Neural crest cell (in vitro differentiated cells): Measurements from ENCODE around the gene NFIX. TPM values are rescaled to one million over a fixed set of nuclear protein-coding genes. Genes with fewer than 3 reads are reported as not detected.
A peak's percentile ranks its signal among the peaks of the same experiment; 100 is the strongest.

ENCODE experiments used
- DNase-seq: peaks from one replicate; pipeline ENCODE4 v3.0.0; 2021; ENCODE audit warnings: low read depth, mixed read lengths, low spot score
- H3K27ac Mint-ChIP-seq: one replicate; pipeline ENCODE4 v1.8.0; 2021; ENCODE audit warnings: mild to moderate bottlenecking, mixed read lengths; ENCODE audit not compliant: unreplicated experiment
- H3K27me3 Mint-ChIP-seq: 2 replicates; pipeline ENCODE4 v1.8.0; 2021; ENCODE audit warnings: low read depth, mild to moderate bottlenecking, mixed read lengths
- H3K36me3 Mint-ChIP-seq: 2 replicates; pipeline ENCODE4 v1.8.0; 2021; ENCODE audit warnings: low read depth, mild to moderate bottlenecking, mixed read lengths
- H3K4me1 Mint-ChIP-seq: 2 replicates; pipeline ENCODE4 v1.8.0; 2021; ENCODE audit warnings: mixed read lengths
- H3K4me3 Mint-ChIP-seq: one replicate; pipeline ENCODE4 v1.8.0; 2021; ENCODE audit warnings: mild to moderate bottlenecking, mixed read lengths
- H3K9me3 Mint-ChIP-seq: 2 replicates; pipeline ENCODE4 v1.8.0; 2021; ENCODE audit warnings: mixed read lengths
- total RNA-seq: library from RNA; stranded (reverse); gene quantifications from 2 replicates; pipeline ENCODE4 v1.2.1, GENCODE V29; 2021
- TF ChIP-seq, protein P1 (sequence below): fragments of 200-600 bp; sonication (generic); conservative IDR thresholded peaks from 2 replicates; pipeline ENCODE4 v1.5.0; 2021; ENCODE audit warnings: antibody characterized with exemption, mild to moderate bottlenecking

NFIX gene
- total RNA-seq, 1 donor from 2014 or later = 0.68 TPM

DNA sequence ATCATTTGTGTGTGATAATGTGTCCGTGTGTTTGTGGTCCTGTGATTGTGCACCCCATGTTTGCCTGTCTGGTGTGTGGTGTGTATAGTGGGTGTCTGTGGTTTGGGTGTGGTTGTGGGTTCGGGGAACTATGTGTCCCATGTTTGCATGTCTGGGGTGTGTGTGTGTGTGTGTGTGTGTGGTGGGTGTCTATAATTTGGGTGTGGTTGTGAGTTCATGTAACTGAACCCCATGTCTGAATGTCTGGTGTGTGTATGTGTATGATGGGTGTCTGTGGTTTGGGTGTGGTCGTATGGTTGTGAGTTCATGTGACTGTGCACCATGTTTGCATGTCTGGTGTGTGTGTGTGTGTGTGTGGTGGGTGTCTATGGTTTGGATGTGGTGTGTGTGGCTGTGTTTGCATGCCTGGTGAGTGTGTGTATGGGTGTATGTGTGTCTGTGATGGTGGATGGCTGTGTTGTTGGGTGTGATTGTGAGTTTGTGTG, 11.1 kb upstream of the NFIX start:
- no peaks in the 10 kb centered on the region for H3K9me3 Mint-ChIP-seq
- H3K4me1 Mint-ChIP-seq = peaks cover 9% of the 10 kb centered on the region
- no peak overlapping the region for H3K27ac Mint-ChIP-seq
- no peaks in the 10 kb centered on the region for H3K36me3 Mint-ChIP-seq
- TF ChIP-seq, protein P1, sequence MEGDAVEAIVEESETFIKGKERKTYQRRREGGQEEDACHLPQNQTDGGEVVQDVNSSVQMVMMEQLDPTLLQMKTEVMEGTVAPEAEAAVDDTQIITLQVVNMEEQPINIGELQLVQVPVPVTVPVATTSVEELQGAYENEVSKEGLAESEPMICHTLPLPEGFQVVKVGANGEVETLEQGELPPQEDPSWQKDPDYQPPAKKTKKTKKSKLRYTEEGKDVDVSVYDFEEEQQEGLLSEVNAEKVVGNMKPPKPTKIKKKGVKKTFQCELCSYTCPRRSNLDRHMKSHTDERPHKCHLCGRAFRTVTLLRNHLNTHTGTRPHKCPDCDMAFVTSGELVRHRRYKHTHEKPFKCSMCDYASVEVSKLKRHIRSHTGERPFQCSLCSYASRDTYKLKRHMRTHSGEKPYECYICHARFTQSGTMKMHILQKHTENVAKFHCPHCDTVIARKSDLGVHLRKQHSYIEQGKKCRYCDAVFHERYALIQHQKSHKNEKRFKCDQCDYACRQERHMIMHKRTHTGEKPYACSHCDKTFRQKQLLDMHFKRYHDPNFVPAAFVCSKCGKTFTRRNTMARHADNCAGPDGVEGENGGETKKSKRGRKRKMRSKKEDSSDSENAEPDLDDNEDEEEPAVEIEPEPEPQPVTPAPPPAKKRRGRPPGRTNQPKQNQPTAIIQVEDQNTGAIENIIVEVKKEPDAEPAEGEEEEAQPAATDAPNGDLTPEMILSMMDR = no peak
- no peak for DNase-seq
- peaks cover 15% of the 10 kb centered on the region for H3K27me3 Mint-ChIP-seq
- no peak overlapping the region for H3K4me3 Mint-ChIP-seq

DNA sequence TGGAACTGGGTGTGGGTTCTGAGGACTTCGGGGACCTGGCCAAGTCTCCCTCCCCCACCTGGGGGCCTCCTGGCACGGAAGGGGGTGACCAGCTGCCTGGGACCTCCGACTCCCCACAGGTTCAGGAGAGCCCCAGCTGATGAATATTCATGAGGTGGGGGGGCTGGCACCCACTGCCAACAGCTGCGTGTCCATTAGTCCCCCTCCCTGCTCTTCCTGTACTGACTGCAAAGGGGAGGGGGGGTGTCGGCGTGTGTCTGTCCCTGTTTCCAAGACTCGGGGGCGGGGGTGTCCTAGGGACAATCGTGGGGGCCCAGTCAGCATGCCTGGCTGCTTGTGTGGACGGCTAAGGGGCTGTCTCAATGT, 10.6 kb upstream of the NFIX start:
- H3K27ac Mint-ChIP-seq = no peak overlapping the region
- no peak overlapping the region for H3K4me3 Mint-ChIP-seq

DNA sequence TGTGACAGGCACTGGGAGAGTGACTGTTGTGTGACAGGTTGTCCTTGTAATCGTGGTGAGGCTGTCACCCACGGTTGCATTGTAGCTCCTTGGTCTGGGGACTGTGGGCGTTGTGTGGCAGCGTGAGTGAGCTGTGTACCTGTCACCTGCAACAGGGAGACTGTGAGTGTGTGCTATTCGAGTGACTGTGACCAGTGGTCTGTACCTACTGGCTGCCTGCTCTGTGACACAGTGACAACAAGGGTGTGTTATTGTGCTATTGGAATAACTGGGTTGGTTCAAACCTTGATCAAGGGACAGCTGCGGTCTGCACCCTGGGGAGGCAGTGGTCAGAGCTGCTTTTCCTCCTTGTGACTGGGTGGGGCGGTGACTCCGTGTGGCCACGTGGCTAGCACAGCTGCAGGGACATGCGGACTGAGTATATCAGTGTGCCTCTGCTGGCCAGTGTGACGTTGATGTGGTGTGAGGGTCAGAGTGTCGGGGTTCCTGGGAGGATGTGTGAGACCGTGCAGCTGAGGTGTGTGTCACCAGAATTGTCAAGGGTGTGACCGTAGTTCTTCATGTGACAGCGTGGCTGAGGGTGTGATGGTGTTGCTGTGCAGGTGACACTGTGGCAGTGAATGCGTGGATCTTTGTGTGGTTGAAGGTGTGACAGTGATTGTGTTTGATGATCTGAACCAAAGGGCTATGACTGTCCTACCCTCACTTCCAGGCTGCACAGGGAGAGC, 10.1 kb upstream of the NFIX start:
- no peak for DNase-seq
- H3K4me1 Mint-ChIP-seq = peaks cover 9% of the 10 kb centered on the region
- TF ChIP-seq, protein P1 = no peak
- H3K9me3 Mint-ChIP-seq = no peaks in the 10 kb centered on the region
- peak overlapping the region; percentile 86 for H3K27ac Mint-ChIP-seq
- H3K27me3 Mint-ChIP-seq = peaks cover 5% of the 10 kb centered on the region
- H3K36me3 Mint-ChIP-seq = no peaks in the 10 kb centered on the region
- no peak overlapping the region for H3K4me3 Mint-ChIP-seq

More for the DNA sequence above, 10.6 kb upstream of the NFIX start:
- peaks cover 9% of the 10 kb centered on the region for H3K4me1 Mint-ChIP-seq
- TF ChIP-seq, protein P1 = no peak
- no peaks in the 10 kb centered on the region for H3K9me3 Mint-ChIP-seq
- H3K36me3 Mint-ChIP-seq = no peaks in the 10 kb centered on the region
- DNase-seq = no peak
- H3K27me3 Mint-ChIP-seq = peaks cover 10% of the 10 kb centered on the region

DNA sequence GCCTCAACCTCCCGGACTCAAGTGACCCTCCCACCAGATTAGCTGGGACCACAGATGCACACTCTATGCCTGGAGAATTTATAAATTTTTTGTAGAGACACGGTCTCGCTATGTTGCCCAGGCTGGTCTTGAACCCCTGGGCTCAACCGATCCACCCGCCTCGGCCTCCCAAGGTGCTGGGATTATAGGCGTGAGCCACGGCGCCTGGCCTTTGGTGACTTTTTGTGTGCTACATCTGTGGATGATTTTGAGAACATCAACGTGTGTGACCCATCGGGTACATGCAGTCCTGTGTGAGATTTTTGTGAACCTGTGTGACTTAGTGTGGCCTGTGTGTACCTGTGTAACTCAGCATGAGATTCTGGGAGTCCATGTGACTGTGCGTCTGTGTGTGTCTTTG, 8.5 kb upstream of the NFIX start:
- no peak for DNase-seq
- TF ChIP-seq, protein P1 = no peak
- Mint-ChIP-seq H3K27ac (no peak overlapping the region), H3K4me1 (peaks cover 9% of the 10 kb centered on the region), H3K9me3 (no peaks in the 10 kb centered on the region), H3K4me3 (no peak overlapping the region), H3K36me3 (peaks cover 4% of the 10 kb centered on the region), H3K27me3 (peaks cover 14% of the 10 kb centered on the region)

DNA sequence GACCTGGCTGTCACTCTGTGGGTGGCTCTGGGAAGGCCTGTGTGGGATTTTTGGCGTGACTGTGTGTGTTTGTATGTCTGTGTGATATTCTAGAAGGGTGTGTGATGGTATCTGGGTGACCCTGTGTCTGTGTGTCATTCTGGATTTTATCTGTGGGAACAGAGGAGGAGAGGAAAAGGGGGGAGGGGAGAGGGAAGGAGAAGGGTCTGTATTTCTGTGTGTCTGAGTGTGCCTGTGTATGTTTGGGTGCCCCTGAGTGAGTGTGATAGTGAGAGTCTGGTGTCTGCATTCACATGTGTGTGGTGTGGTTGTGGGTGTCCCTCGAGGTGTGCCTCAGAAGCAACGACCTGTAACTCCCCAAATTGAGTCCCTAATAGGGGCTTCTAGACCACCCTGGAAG, 8.1 kb upstream of the NFIX start:
- H3K9me3 Mint-ChIP-seq = no peaks in the 10 kb centered on the region
- peaks cover 9% of the 10 kb centered on the region for H3K4me1 Mint-ChIP-seq
- H3K27me3 Mint-ChIP-seq = peaks cover 18% of the 10 kb centered on the region
- no peak for DNase-seq
- TF ChIP-seq, protein P1 = no peak
- H3K4me3 Mint-ChIP-seq = no peak overlapping the region
- peaks cover 4% of the 10 kb centered on the region for H3K36me3 Mint-ChIP-seq
- no peak overlapping the region for H3K27ac Mint-ChIP-seq
